Measurements from ENCODE around the gene RABL2B.

The RABL2B gene

DNA sequence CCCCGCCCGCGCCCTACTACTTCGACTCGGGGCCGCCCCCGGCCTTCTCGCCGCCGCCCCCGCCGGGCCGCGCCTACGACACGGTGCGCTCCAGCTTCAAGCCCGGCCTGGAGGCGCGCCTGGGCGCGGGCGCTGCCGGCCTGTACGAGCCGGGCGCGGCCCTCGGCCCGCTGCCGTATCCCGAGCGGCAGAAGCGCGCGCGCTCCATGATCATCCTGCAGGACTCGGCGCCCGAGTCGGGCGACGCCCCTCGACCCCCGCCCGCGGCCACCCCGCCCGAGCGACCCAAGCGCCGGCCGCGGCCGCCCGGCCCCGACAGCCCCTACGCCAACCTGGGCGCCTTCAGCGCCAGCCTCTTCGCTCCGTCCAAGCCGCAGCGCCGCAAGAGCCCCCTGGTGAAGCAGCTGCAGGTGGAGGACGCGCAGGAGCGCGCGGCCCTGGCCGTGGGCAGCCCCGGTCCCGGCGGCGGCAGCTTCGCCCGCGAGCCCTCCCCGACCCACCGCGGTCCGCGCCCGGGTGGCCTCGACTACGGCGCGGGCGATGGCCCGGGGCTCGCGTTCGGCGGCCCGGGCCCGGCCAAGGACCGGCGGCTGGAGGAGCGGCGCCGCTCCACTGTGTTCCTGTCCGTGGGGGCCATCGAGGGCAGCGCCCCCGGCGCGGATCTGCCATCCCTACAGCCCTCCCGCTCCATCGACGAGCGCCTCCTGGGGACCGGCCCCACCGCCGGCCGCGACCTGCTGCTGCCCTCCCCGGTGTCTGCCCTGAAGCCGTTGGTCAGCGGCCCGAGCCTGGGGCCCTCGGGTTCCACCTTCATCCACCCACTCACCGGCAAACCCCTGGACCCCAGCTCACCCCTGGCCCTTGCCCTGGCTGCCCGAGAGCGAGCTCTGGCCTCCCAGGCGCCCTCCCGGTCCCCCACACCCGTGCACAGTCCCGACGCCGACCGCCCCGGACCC lies 62.9 kb downstream of the RABL2B start:
- DNase-seq (ENCODE audit: low read depth in 1 of 2, low spot score in 1 of 2): no peak
- Histone ChIP-seq H3K27ac (replicated peaks) (no peak overlapping the region), H3K4me3 (replicated peaks; ENCODE audit: insufficient read depth, low read length) (no peak overlapping the region), H3K27me3 (ENCODE audit: insufficient read depth, poor library complexity, severe bottlenecking) (no peaks in the 10 kb centered on the region)
- TF ChIP-seq SPI1 (IDR thresholded peaks at IDR 0.05; ENCODE audit: borderline replicate concordance, low read depth) (no peak), GABPA (IDR thresholded peaks at IDR 0.05; ENCODE audit: low read depth) (no peak)

DNA sequence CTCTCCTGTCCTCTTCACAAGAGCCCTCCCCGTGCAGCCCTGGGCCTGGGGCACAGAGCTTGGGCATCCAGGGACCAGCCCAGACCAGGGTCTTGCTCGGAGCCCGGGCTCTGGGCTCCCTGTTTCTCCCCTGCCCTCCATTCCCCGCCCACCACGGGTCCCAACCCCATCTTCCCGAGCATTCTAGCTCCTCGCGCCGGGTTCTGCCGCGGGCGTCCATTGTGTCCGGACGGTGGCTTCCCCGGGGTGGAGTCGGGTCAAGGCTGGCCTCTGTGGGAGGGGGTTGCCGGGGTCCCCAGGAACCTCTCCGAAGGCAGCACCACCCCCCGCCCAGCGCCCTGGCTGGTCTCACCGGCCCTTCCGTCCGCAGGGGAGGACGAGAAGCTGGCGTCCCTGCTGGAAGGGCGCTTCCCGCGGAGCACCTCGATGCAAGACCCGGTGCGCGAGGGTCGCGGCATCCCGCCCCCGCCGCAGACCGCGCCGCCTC lies 63.6 kb downstream of the RABL2B start:
- no peak overlapping the region for H3K27ac ChIP-seq (replicated peaks)
- DNase-seq (ENCODE audit: low read depth in 1 of 2, low spot score in 1 of 2): no peak
- TF ChIP-seq POLR2AphosphoS5 (IDR thresholded peaks at IDR 0.05; ENCODE audit: low read depth) (no peak), CTCF (IDR thresholded peaks at IDR 0.05; ENCODE audit: insufficient read depth, low read length) (no peak), REST (IDR thresholded peaks at IDR 0.05; ENCODE audit: insufficient replicate concordance, low read depth) (no peak)
- H3K27me3 ChIP-seq (ENCODE audit: insufficient read depth, poor library complexity, severe bottlenecking): no peaks in the 10 kb centered on the region
- H3K4me3 ChIP-seq (replicated peaks; ENCODE audit: insufficient read depth, low read length): no peak overlapping the region

DNA sequence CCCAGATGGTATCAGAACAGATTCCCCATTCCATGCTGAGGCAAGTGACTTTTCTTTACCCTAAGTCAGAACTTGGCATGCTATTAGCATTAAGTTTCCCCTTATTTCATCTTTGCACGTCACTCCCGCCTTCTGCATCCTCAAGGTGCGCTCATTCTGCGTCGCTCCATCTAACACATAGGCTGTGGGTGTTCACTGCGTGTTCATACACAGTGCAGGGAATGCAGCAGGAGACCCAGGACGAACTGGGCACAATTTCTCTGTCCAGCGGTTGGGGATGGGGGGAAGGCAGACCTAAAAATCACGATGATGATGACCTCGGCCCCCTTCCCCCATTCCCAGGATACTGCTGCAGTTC lies 65.1 kb downstream of the RABL2B start:
- no peak for DNase-seq (ENCODE audit: low read depth in 1 of 2, low spot score in 1 of 2)
- TF ChIP-seq REST (IDR thresholded peaks at IDR 0.05; ENCODE audit: insufficient replicate concordance, low read depth) (no peak), GABPA (IDR thresholded peaks at IDR 0.05; ENCODE audit: low read depth) (no peak), POLR2AphosphoS5 (IDR thresholded peaks at IDR 0.05; ENCODE audit: low read depth) (no peak), SPI1 (IDR thresholded peaks at IDR 0.05; ENCODE audit: borderline replicate concordance, low read depth) (no peak), CTCF (IDR thresholded peaks at IDR 0.05; ENCODE audit: insufficient read depth, low read length) (no peak)
- no peak overlapping the region for H3K4me3 ChIP-seq (replicated peaks; ENCODE audit: insufficient read depth, low read length)

DNA sequence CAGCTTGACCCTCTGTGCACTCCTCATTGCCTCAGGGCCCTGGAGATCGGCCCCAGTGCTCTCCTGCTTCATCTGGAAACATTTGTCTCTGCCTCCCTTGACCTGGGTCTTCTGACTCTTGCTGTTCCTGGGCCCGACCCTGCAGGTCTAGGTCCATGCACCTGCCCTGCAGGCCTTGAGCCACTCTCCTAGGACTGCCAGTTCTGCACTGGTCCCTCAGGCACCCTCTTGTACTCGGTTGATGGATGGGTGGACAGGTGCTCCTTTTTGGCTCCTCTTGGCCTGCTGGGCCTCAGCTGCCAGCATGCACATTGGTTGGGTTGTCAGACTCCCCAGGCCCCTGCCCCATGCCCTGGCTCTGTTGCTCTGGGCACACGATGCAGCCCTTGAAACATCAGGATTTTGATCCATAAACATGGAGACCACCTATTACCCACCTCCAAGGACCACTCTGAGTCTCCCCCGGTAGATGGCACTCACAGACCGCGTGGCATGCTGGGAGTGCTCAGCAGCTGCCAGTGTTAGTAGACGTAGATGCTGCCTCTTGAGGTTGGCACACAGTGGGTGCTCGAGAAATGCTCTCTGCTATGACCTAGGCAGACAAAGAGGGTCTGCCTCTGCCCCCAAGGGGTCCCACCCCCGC lies 65.6 kb downstream of the RABL2B start:
- Histone ChIP-seq H3K27me3 (ENCODE audit: insufficient read depth, poor library complexity, severe bottlenecking) (no peaks in the 10 kb centered on the region), H3K27ac (replicated peaks) (no peak overlapping the region), H3K4me3 (replicated peaks; ENCODE audit: insufficient read depth, low read length) (no peak overlapping the region)
- TF ChIP-seq POLR2AphosphoS5 (IDR thresholded peaks at IDR 0.05; ENCODE audit: low read depth) (no peak), REST (IDR thresholded peaks at IDR 0.05; ENCODE audit: insufficient replicate concordance, low read depth) (no peak), CTCF (IDR thresholded peaks at IDR 0.05; ENCODE audit: insufficient read depth, low read length) (no peak)
- DNase-seq (ENCODE audit: low read depth in 1 of 2, low spot score in 1 of 2): no peak

More for the DNA sequence above, 65.1 kb downstream of the RABL2B start:
- Histone ChIP-seq H3K27me3 (ENCODE audit: insufficient read depth, poor library complexity, severe bottlenecking) (no peaks in the 10 kb centered on the region), H3K27ac (replicated peaks) (no peak overlapping the region)

All from HL-60 (cell line).